HEK293 (cell line): ENCODE measurements around the gene MAPT.

Source experiments
- CTCF ChIA-PET: fragments of 350-600 bp; formaldehyde crosslinking; extraction: SDS; loops from one replicate; lab custom pipeline; 2021; ENCODE audit warnings: antibody characterized with exemption; lab: Yijun Ruan, JAX
- POLR2A ChIA-PET: fragments of 300-600 bp; formaldehyde crosslinking; extraction: SDS; loops from one replicate; lab custom pipeline; 2020; ENCODE audit warnings: antibody characterized with exemption, inconsistent platforms; lab: Yijun Ruan, JAX
- H3K27ac ChIP-seq: fragments of 200-500 bp; sonication (Bioruptor generic); 2 replicates; pipeline ENCODE4 v1.5.1; 2014; ENCODE audit warnings: low read depth, low read length, control low read depth, inconsistent platforms; ENCODE audit errors: extremely low read depth
- H3K36me3 ChIP-seq, 2 experiments: fragments of 200-500 bp in 1 of 2; sonication (Bioruptor generic) in 1 of 2; 1 replicate in 1 of 2; 2 replicates in 1 of 2; pipeline ENCODE4 v1.5.1; 2014 to 2017; ENCODE audit warnings: inconsistent platforms in 2 of 2, low read length in 2 of 2; ENCODE audit not compliant: control insufficient read depth in 2 of 2, insufficient read depth in 1 of 2
- H3K4me1 ChIP-seq: fragments of 200-500 bp; sonication (Bioruptor generic); 2 replicates; pipeline ENCODE4 v1.5.1; 2014; ENCODE audit warnings: mild to moderate bottlenecking, low read length, inconsistent platforms; ENCODE audit not compliant: control insufficient read depth, insufficient read depth
- H3K4me3 ChIP-seq: 2 replicates; pipeline ENCODE4 v1.5.1; 2011; ENCODE audit warnings: low read depth, mild to moderate bottlenecking, control low read depth, low read length, moderate library complexity
- H3K9me3 ChIP-seq: fragments of 200-500 bp; sonication (Bioruptor generic); 2 replicates; pipeline ENCODE4 v1.5.1; 2014; ENCODE audit warnings: low read depth, low read length, inconsistent platforms; ENCODE audit not compliant: control insufficient read depth, insufficient read depth
- GLI2 ChIP-seq: fragments of 450-650 bp; formaldehyde crosslinking; IDR thresholded peaks from 2 replicates; pipeline ENCODE4; 2017; ENCODE audit warnings: missing biosample characterization, missing genetic modification characterization, low read depth, borderline replicate concordance
- HOXC10 ChIP-seq: sonication (generic); formaldehyde crosslinking; IDR thresholded peaks from 2 replicates; pipeline ENCODE4 v1.8.1; 2023; ENCODE audit warnings: mild to moderate bottlenecking, missing genetic modification reagents
- SETDB1 ChIP-seq: IDR thresholded peaks from one replicate; pipeline ENCODE4 v1.6.1; 2017; ENCODE audit warnings: mild to moderate bottlenecking, low read length, moderate library complexity, mixed read lengths; ENCODE audit not compliant: insufficient read length
- TCF7L2 ChIP-seq: IDR thresholded peaks from 2 replicates; pipeline ENCODE4 v1.6.1; 2011; ENCODE audit warnings: low read depth, mild to moderate bottlenecking, inconsistent platforms, low read length, moderate library complexity, borderline replicate concordance
- ZNF121 ChIP-seq: fragments of 450-650 bp; formaldehyde crosslinking; IDR thresholded peaks from 2 replicates; pipeline ENCODE4 v1.5.1; 2016; ENCODE audit warnings: missing biosample characterization, missing genetic modification characterization
- ZNF211 ChIP-seq: fragments of 450-650 bp; formaldehyde crosslinking; IDR thresholded peaks from 2 replicates; pipeline ENCODE4 v1.5.1; 2016; ENCODE audit warnings: low read depth, missing biosample characterization, missing genetic modification characterization
- ZNF324 ChIP-seq: fragments of 450-650 bp; formaldehyde crosslinking; IDR thresholded peaks from 2 replicates; pipeline ENCODE4 v1.5.1; 2016; ENCODE audit warnings: missing biosample characterization, missing genetic modification characterization
- ZNF335 ChIP-seq: fragments of 450-650 bp; formaldehyde crosslinking; conservative IDR thresholded peaks from 2 replicates; pipeline ENCODE4 v1.5.1; 2016; ENCODE audit warnings: missing biosample characterization, missing genetic modification characterization
- ZNF366 ChIP-seq: fragments of 450-650 bp; formaldehyde crosslinking; conservative IDR thresholded peaks from 2 replicates; pipeline ENCODE4 v1.5.1; 2016; ENCODE audit warnings: missing biosample characterization, missing genetic modification characterization
- ZNF48 ChIP-seq: fragments of 450-650 bp; formaldehyde crosslinking; IDR thresholded peaks from 2 replicates; pipeline ENCODE4 v1.5.1; 2016; ENCODE audit warnings: missing biosample characterization, missing genetic modification characterization
- ZNF555 ChIP-seq: fragments of 450-650 bp; formaldehyde crosslinking; conservative IDR thresholded peaks from 2 replicates; pipeline ENCODE4 v1.5.1; 2017; ENCODE audit warnings: missing biosample characterization, mild to moderate bottlenecking, missing genetic modification characterization, inconsistent platforms
- ZNF560 ChIP-seq: fragments of 450-650 bp; formaldehyde crosslinking; IDR thresholded peaks from 2 replicates; pipeline ENCODE4 v1.5.1; 2017; ENCODE audit warnings: missing biosample characterization, missing genetic modification characterization, borderline replicate concordance
- ZNF658 ChIP-seq: fragments of 450-650 bp; formaldehyde crosslinking; IDR thresholded peaks from 2 replicates; pipeline ENCODE4; 2016; ENCODE audit warnings: missing biosample characterization, missing genetic modification characterization
- ZNF776 ChIP-seq: fragments of 450-650 bp; formaldehyde crosslinking; IDR thresholded peaks from 2 replicates; pipeline ENCODE4 v1.5.0; 2017; ENCODE audit warnings: missing biosample characterization, missing genetic modification characterization, borderline replicate concordance
- ZNF777 ChIP-seq: fragments of 450-650 bp; formaldehyde crosslinking; IDR thresholded peaks from 2 replicates; pipeline ENCODE4 v1.5.1; 2017; ENCODE audit warnings: missing biosample characterization, missing genetic modification characterization, borderline replicate concordance
- ZNF837 ChIP-seq: fragments of 450-650 bp; formaldehyde crosslinking; IDR thresholded peaks from 2 replicates; pipeline ENCODE4 v1.5.1; 2016; ENCODE audit warnings: missing biosample characterization, missing genetic modification characterization
- TF ChIP-seq, protein P1 (sequence below): fragments of 450-650 bp; formaldehyde crosslinking; IDR thresholded peaks from 2 replicates; pipeline ENCODE4 v1.5.1; 2016; ENCODE audit warnings: missing biosample characterization, missing genetic modification characterization
- TF ChIP-seq, protein P2 (sequence below): fragments of 450-650 bp; formaldehyde crosslinking; IDR thresholded peaks from 2 replicates; pipeline ENCODE4 v1.5.1; 2016; ENCODE audit warnings: missing biosample characterization, missing genetic modification characterization
- TF ChIP-seq, protein P3 (sequence below): fragments of 450-650 bp; formaldehyde crosslinking; IDR thresholded peaks from 2 replicates; pipeline ENCODE4 v1.5.0; 2017; ENCODE audit warnings: missing biosample characterization, missing genetic modification characterization, borderline replicate concordance
- TF ChIP-seq, protein P4 (sequence below): fragments of 450-650 bp; formaldehyde crosslinking; conservative IDR thresholded peaks from 2 replicates; pipeline ENCODE4 v1.5.1; 2016; ENCODE audit warnings: low read depth, missing biosample characterization, missing genetic modification characterization

Gene MAPT

DNA sequence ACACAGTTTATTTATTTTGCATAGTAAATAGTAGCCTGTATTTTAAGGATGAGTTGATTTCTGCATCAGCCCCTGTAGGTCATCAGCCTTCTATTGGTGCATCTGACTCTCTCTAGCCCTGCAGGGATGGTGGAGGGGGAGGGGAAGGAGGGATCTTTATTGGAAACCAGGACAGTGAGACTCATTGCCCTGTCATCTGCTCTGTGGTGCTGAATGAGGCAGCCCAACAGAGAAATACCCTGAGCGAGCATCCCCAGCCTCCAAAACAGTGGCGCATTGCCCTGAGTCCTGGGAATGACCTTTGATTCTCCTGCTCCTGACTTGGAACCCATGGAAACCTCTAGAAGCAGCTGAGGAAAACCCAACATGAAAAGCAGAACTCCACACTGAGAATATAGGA is 59.2 kb downstream of the MAPT start:
- H3K4me3 ChIP-seq = no peak overlapping the region
- TF ChIP-seq ZNF366 = no peak
- TF ChIP-seq TCF7L2 = no peak
- no peak overlapping the region for H3K27ac ChIP-seq
- H3K36me3 ChIP-seq = no peaks in the 10 kb centered on the region
- no peaks in the 10 kb centered on the region for H3K9me3 ChIP-seq
- no peaks in the 10 kb centered on the region for H3K4me1 ChIP-seq
- ChIA-PET CTCF (interaction anchor here (0.7 kb wide), 2 partner anchors 184 to 641 kb away, joined by 3 to 6 read pairs; no protein-coding TSS in a partner anchor), POLR2A (no interaction called here)

DNA sequence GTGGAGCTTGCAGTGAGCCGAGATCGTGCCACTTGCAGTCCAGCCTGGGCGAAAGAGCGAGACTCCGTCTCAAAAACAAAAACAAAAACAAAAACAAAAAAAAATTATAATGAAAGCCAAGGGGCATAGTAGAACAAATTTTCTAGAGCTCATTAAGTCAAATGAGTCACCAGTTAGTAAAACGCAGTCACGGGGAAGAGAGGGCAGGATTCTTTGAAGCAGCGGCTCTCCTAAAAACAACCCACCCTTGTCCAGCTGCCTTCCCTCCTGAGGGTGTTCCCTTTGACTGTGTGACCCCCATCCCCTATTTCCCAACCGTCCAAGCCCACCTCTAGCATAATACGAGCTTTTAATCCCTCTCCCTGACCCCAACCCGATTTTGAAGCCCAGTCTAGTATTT is 60.6 kb downstream of the MAPT start:
- CTCF ChIA-PET = interaction anchor here (0.7 kb wide), 1 partner anchor 912 kb away, joined by 3 read pairs; no protein-coding TSS in a partner anchor
- H3K36me3 ChIP-seq = no peaks in the 10 kb centered on the region
- 0 out of 2 replicates have a peak, but pooled peaks have one; percentile 6 for TF ChIP-seq ZNF335 (tag by site-specific recombination)
- TF ChIP-seq ZNF837 = no peak
- TF ChIP-seq, all 188 proteins: peak for 1
- Histone ChIP-seq H3K9me3 (no peaks in the 10 kb centered on the region), H3K4me3 (no peak overlapping the region), H3K27ac (no peak overlapping the region), H3K4me1 (no peaks in the 10 kb centered on the region)
- POLR2A ChIA-PET = no interaction called here

DNA sequence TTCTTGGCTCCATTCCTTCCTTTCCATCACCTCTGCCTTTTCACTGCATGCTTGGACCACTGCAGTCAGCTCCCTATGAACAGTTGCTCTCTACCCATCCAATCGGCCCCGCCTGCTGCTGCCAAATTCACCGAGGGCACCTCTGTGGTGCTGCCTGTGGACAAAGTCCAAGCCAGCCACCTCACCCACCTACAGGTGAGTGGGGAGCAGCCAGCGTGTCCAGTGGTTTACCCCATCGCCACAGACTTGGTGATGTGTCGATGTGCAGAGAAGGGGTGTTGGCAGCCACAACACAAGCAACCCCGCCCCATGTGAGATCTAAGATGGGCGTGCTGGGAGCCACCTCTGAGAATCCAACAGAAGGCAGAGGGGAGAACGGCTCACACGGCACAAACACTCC is 61.0 kb downstream of the MAPT start:
- no peaks in the 10 kb centered on the region for H3K36me3 ChIP-seq
- no peak overlapping the region for H3K27ac ChIP-seq
- no peaks in the 10 kb centered on the region for H3K9me3 ChIP-seq
- TF ChIP-seq ZNF837 (no peak), ZNF776 (tag by site-specific recombination) (no peak), ZNF777 (tag by site-specific recombination) (no peak), ZNF658 (tag by site-specific recombination) (no peak), HOXC10 (CRISPR knock-in tag) (no peak), ZNF48 (tag by site-specific recombination) (no peak), ZNF211 (tag by site-specific recombination) (no peak), ZNF560 (tag by site-specific recombination) (no peak), ZNF555 (tag by site-specific recombination) (no peak), SETDB1 (no peak), GLI2 (no peak), ZNF324 (no peak), ZNF121 (tag by site-specific recombination) (no peak)
- TF ChIP-seq, protein P1, sequence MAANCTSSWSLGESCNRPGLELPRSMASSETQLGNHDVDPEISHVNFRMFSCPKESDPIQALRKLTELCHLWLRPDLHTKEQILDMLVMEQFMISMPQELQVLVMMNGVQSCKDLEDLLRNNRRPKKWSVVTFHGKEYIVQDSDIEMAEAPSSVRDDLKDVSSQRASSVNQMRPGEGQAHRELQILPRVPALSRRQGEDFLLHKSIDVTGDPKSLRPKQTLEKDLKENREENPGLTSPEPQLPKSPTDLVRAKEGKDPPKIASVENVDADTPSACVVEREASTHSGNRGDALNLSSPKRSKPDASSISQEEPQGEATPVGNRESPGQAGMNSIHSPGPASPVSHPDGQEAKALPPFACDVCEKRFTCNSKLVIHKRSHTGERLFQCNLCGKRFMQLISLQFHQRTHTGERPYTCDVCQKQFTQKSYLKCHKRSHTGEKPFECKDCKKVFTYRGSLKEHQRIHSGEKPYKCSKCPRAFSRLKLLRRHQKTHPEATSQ (tag by site-specific recombination) = no peak
- TF ChIP-seq, protein P2, sequence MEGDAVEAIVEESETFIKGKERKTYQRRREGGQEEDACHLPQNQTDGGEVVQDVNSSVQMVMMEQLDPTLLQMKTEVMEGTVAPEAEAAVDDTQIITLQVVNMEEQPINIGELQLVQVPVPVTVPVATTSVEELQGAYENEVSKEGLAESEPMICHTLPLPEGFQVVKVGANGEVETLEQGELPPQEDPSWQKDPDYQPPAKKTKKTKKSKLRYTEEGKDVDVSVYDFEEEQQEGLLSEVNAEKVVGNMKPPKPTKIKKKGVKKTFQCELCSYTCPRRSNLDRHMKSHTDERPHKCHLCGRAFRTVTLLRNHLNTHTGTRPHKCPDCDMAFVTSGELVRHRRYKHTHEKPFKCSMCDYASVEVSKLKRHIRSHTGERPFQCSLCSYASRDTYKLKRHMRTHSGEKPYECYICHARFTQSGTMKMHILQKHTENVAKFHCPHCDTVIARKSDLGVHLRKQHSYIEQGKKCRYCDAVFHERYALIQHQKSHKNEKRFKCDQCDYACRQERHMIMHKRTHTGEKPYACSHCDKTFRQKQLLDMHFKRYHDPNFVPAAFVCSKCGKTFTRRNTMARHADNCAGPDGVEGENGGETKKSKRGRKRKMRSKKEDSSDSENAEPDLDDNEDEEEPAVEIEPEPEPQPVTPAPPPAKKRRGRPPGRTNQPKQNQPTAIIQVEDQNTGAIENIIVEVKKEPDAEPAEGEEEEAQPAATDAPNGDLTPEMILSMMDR (tag by site-specific recombination) = no peak
- TF ChIP-seq, protein P3, sequence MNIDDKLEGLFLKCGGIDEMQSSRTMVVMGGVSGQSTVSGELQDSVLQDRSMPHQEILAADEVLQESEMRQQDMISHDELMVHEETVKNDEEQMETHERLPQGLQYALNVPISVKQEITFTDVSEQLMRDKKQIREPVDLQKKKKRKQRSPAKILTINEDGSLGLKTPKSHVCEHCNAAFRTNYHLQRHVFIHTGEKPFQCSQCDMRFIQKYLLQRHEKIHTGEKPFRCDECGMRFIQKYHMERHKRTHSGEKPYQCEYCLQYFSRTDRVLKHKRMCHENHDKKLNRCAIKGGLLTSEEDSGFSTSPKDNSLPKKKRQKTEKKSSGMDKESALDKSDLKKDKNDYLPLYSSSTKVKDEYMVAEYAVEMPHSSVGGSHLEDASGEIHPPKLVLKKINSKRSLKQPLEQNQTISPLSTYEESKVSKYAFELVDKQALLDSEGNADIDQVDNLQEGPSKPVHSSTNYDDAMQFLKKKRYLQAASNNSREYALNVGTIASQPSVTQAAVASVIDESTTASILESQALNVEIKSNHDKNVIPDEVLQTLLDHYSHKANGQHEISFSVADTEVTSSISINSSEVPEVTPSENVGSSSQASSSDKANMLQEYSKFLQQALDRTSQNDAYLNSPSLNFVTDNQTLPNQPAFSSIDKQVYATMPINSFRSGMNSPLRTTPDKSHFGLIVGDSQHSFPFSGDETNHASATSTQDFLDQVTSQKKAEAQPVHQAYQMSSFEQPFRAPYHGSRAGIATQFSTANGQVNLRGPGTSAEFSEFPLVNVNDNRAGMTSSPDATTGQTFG = no peak
- TF ChIP-seq, protein P4, sequence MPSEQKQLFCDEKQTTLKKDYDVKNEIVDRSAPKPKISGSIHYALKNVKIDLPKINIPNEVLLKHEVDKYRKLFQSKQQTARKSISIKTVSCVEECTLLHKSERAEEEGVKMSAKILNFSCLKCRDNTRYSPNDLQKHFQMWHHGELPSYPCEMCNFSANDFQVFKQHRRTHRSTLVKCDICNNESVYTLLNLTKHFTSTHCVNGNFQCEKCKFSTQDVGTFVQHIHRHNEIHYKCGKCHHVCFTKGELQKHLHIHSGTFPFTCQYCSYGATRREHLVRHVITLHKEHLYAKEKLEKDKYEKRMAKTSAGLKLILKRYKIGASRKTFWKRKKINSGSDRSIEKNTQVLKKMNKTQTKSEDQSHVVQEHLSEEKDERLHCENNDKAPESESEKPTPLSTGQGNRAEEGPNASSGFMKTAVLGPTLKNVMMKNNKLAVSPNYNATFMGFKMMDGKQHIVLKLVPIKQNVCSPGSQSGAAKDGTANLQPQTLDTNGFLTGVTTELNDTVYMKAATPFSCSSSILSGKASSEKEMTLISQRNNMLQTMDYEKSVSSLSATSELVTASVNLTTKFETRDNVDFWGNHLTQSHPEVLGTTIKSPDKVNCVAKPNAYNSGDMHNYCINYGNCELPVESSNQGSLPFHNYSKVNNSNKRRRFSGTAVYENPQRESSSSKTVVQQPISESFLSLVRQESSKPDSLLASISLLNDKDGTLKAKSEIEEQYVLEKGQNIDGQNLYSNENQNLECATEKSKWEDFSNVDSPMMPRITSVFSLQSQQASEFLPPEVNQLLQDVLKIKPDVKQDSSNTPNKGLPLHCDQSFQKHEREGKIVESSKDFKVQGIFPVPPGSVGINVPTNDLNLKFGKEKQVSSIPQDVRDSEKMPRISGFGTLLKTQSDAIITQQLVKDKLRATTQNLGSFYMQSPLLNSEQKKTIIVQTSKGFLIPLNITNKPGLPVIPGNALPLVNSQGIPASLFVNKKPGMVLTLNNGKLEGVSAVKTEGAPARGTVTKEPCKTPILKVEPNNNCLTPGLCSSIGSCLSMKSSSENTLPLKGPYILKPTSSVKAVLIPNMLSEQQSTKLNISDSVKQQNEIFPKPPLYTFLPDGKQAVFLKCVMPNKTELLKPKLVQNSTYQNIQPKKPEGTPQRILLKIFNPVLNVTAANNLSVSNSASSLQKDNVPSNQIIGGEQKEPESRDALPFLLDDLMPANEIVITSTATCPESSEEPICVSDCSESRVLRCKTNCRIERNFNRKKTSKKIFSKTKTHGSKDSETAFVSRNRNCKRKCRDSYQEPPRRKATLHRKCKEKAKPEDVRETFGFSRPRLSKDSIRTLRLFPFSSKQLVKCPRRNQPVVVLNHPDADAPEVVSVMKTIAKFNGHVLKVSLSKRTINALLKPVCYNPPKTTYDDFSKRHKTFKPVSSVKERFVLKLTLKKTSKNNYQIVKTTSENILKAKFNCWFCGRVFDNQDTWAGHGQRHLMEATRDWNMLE (tag by site-specific recombination) = no peak
- H3K4me3 ChIP-seq = no peak overlapping the region
- ChIA-PET POLR2A (no interaction called here), CTCF (no interaction called here)
- H3K4me1 ChIP-seq = no peaks in the 10 kb centered on the region
